ENCODE results near the gene CD46. TPM values are rescaled to one million over a fixed set of nuclear protein-coding genes. Genes with fewer than 3 reads are reported as not detected.

The CD46 gene
- polyA plus RNA-seq, 1 donor, result 288 TPM

GRCh38 chr1:207828485-207829158 is 76.8 kb downstream of the CD46 start:
- Histone ChIP-seq H3K27me3 (ENCODE audit: control insufficient read depth, insufficient read depth, low read length) (no peaks in the 10 kb centered on the region), H3K4me3 (ENCODE audit: low read length) (no peak overlapping the region), H3K4me1 (ENCODE audit: control insufficient read depth, insufficient read depth, low read length) (peaks cover 44% of the 10 kb centered on the region), H3K9me3 (ENCODE audit: control insufficient read depth, low read depth, low read length) (peaks cover 3% of the 10 kb centered on the region), H3K36me3 (ENCODE audit: control insufficient read depth, insufficient read depth, low read length) (no peaks in the 10 kb centered on the region), H3K27ac (ENCODE audit: low read length) (no peak overlapping the region)
- peak; percentile 84 to 87 for DNase-seq
- 92% methylated on average over 2 of the region's 2 CpGs for WGBS (ENCODE audit: insufficient coverage, low lambda C conversion rate)

- H3K9me3 ChIP-seq (ENCODE audit: control insufficient read depth, low read depth, low read length), result no peaks in the 10 kb centered on the region
- no peak overlapping the region for H3K4me3 ChIP-seq (ENCODE audit: low read length)
- H3K36me3 ChIP-seq (ENCODE audit: control insufficient read depth, insufficient read depth, low read length), result no peaks in the 10 kb centered on the region
- H3K27ac ChIP-seq (ENCODE audit: low read length), result no peak overlapping the region
- H3K4me1 ChIP-seq (ENCODE audit: control insufficient read depth, insufficient read depth, low read length), result peaks cover 36% of the 10 kb centered on the region
- no peaks in the 10 kb centered on the region for H3K27me3 ChIP-seq (ENCODE audit: control insufficient read depth, insufficient read depth, low read length)
- DNase-seq, result no peak
Measured at GRCh38 chr1:207829576-207829975, 77.7 kb downstream of the CD46 start.

GRCh38 chr1:207830788-207831187 is 78.9 kb downstream of the CD46 start:
- Histone ChIP-seq H3K27ac (ENCODE audit: low read length) (no peak overlapping the region), H3K9me3 (ENCODE audit: control insufficient read depth, low read depth, low read length) (no peaks in the 10 kb centered on the region), H3K27me3 (ENCODE audit: control insufficient read depth, insufficient read depth, low read length) (no peaks in the 10 kb centered on the region), H3K36me3 (ENCODE audit: control insufficient read depth, insufficient read depth, low read length) (peaks cover 3% of the 10 kb centered on the region), H3K4me3 (ENCODE audit: low read length) (no peak overlapping the region), H3K4me1 (ENCODE audit: control insufficient read depth, insufficient read depth, low read length) (peaks cover 24% of the 10 kb centered on the region)
- DNase-seq, result no peak
- no CpG with 5 or more reads among the region's 9 CpGs for WGBS (ENCODE audit: insufficient coverage, low lambda C conversion rate)

- Histone ChIP-seq H3K4me3 (ENCODE audit: low read length) (no peak overlapping the region), H3K27me3 (ENCODE audit: control insufficient read depth, insufficient read depth, low read length) (no peaks in the 10 kb centered on the region), H3K9me3 (ENCODE audit: control insufficient read depth, low read depth, low read length) (no peaks in the 10 kb centered on the region), H3K4me1 (ENCODE audit: control insufficient read depth, insufficient read depth, low read length) (peaks cover 22% of the 10 kb centered on the region), H3K36me3 (ENCODE audit: control insufficient read depth, insufficient read depth, low read length) (peaks cover 3% of the 10 kb centered on the region), H3K27ac (ENCODE audit: low read length) (no peak overlapping the region)
- no CpG with 5 or more reads among the region's 9 CpGs for WGBS (ENCODE audit: insufficient coverage, low lambda C conversion rate)
- no peak for DNase-seq
Measured at GRCh38 chr1:207831517-207832327, 79.9 kb downstream of the CD46 start.

- H3K36me3 ChIP-seq (ENCODE audit: control insufficient read depth, insufficient read depth, low read length), result peaks cover 3% of the 10 kb centered on the region
- H3K27me3 ChIP-seq (ENCODE audit: control insufficient read depth, insufficient read depth, low read length), result no peaks in the 10 kb centered on the region
- H3K27ac ChIP-seq (ENCODE audit: low read length), result no peak overlapping the region
- DNase-seq, result no peak
- no CpG with 5 or more reads among the region's 8 CpGs for WGBS (ENCODE audit: insufficient coverage, low lambda C conversion rate)
- H3K4me1 ChIP-seq (ENCODE audit: control insufficient read depth, insufficient read depth, low read length), result peaks cover 17% of the 10 kb centered on the region
- no peaks in the 10 kb centered on the region for H3K9me3 ChIP-seq (ENCODE audit: control insufficient read depth, low read depth, low read length)
- no peak overlapping the region for H3K4me3 ChIP-seq (ENCODE audit: low read length)
Measured at GRCh38 chr1:207832796-207833195, 80.9 kb downstream of the CD46 start.

DNA sequence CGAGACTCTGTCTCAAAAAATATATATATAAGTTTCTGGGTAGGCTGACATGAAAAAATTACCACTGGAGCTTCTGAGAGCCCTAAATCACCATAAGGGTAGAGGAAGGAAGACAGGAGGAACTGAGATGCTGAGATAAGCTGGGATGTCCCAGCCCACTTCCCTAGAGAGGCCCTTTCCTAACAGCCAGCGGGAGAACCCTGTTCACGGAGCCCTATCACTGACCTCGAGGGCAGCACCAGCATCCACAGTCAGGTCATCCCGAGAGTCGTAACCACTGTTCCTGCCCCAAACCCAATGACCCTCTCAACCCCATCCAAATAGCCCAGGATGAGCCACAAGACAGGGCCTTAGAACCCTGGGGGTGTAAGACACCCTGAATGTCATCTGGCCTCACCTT is 81.5 kb downstream of the CD46 start:
- Histone ChIP-seq H3K4me1 (ENCODE audit: control insufficient read depth, insufficient read depth, low read length) (peaks cover 11% of the 10 kb centered on the region), H3K27ac (ENCODE audit: low read length) (no peak overlapping the region), H3K4me3 (ENCODE audit: low read length) (no peak overlapping the region), H3K36me3 (ENCODE audit: control insufficient read depth, insufficient read depth, low read length) (peaks cover 3% of the 10 kb centered on the region), H3K9me3 (ENCODE audit: control insufficient read depth, low read depth, low read length) (no peaks in the 10 kb centered on the region), H3K27me3 (ENCODE audit: control insufficient read depth, insufficient read depth, low read length) (no peaks in the 10 kb centered on the region)
- no CpG with 5 or more reads among the region's 6 CpGs for WGBS (ENCODE audit: insufficient coverage, low lambda C conversion rate)
- DNase-seq, result no peak

- H3K27me3 ChIP-seq (ENCODE audit: control insufficient read depth, insufficient read depth, low read length), result no peaks in the 10 kb centered on the region
- DNase-seq, result no peak
- WGBS (ENCODE audit: insufficient coverage, low lambda C conversion rate), result 80% methylated on average over 1 of the region's 7 CpGs
- H3K9me3 ChIP-seq (ENCODE audit: control insufficient read depth, low read depth, low read length), result no peaks in the 10 kb centered on the region
- peaks cover 10% of the 10 kb centered on the region for H3K4me1 ChIP-seq (ENCODE audit: control insufficient read depth, insufficient read depth, low read length)
- no peak overlapping the region for H3K27ac ChIP-seq (ENCODE audit: low read length)
- peaks cover 3% of the 10 kb centered on the region for H3K36me3 ChIP-seq (ENCODE audit: control insufficient read depth, insufficient read depth, low read length)
- H3K4me3 ChIP-seq (ENCODE audit: low read length), result no peak overlapping the region
Measured at GRCh38 chr1:207833956-207834660, 82.3 kb downstream of the CD46 start.

GRCh38 chr1:207835958-207836357 is 84.1 kb downstream of the CD46 start:
- DNase-seq, result no peak
- Histone ChIP-seq H3K9me3 (ENCODE audit: control insufficient read depth, low read depth, low read length) (no peaks in the 10 kb centered on the region), H3K27ac (ENCODE audit: low read length) (no peak overlapping the region), H3K36me3 (ENCODE audit: control insufficient read depth, insufficient read depth, low read length) (peaks cover 3% of the 10 kb centered on the region), H3K4me1 (ENCODE audit: control insufficient read depth, insufficient read depth, low read length) (peaks cover 10% of the 10 kb centered on the region), H3K27me3 (ENCODE audit: control insufficient read depth, insufficient read depth, low read length) (no peaks in the 10 kb centered on the region), H3K4me3 (ENCODE audit: low read length) (no peak overlapping the region)
- WGBS (ENCODE audit: insufficient coverage, low lambda C conversion rate), result no CpG with 5 or more reads among the region's 6 CpGs

GRCh38 chr1:207836591-207837347 is 84.9 kb downstream of the CD46 start:
- Histone ChIP-seq H3K27ac (ENCODE audit: low read length) (no peak overlapping the region), H3K4me3 (ENCODE audit: low read length) (no peak overlapping the region), H3K9me3 (ENCODE audit: control insufficient read depth, low read depth, low read length) (no peaks in the 10 kb centered on the region), H3K27me3 (ENCODE audit: control insufficient read depth, insufficient read depth, low read length) (no peaks in the 10 kb centered on the region), H3K4me1 (ENCODE audit: control insufficient read depth, insufficient read depth, low read length) (peaks cover 10% of the 10 kb centered on the region), H3K36me3 (ENCODE audit: control insufficient read depth, insufficient read depth, low read length) (peaks cover 3% of the 10 kb centered on the region)
- WGBS (ENCODE audit: insufficient coverage, low lambda C conversion rate), result no CpG with 5 or more reads among the region's 15 CpGs
- DNase-seq, result peak in 1 of 2 donors; percentile 51

GRCh38 chr1:207837673-207838072 is 85.8 kb downstream of the CD46 start:
- Histone ChIP-seq H3K27me3 (ENCODE audit: control insufficient read depth, insufficient read depth, low read length) (no peaks in the 10 kb centered on the region), H3K36me3 (ENCODE audit: control insufficient read depth, insufficient read depth, low read length) (peaks cover 3% of the 10 kb centered on the region), H3K9me3 (ENCODE audit: control insufficient read depth, low read depth, low read length) (no peaks in the 10 kb centered on the region), H3K4me1 (ENCODE audit: control insufficient read depth, insufficient read depth, low read length) (peaks cover 10% of the 10 kb centered on the region), H3K4me3 (ENCODE audit: low read length) (no peak overlapping the region), H3K27ac (ENCODE audit: low read length) (no peak overlapping the region)
- no CpG with 5 or more reads among the region's 4 CpGs for WGBS (ENCODE audit: insufficient coverage, low lambda C conversion rate)
- no peak for DNase-seq

Data from large intestine (tissue), 3 donors.